K562 (cell line): ENCODE measurements around the gene NSUN6. TPM values are rescaled to one million over a fixed set of nuclear protein-coding genes. Genes with fewer than 3 reads are reported as not detected.
A peak's percentile ranks its signal among the peaks of the same experiment; 100 is the strongest.

Experiments used
- EHMT2 ChIP-seq: fragments of 450-650 bp; IDR thresholded peaks from 2 replicates; pipeline ENCODE4 v1.6.1; 2018; ENCODE audit warnings: antibody characterized with exemption
- FOXA3 ChIP-seq, 2 experiments: fragments of 450-650 bp in 1 of 2; sonication (generic) in 1 of 2; formaldehyde crosslinking; IDR thresholded peaks in 1 of 2; conservative IDR thresholded peaks in 1 of 2; 2 replicates each; pipeline versions ENCODE4 v1.4.0 to v1.8.0; 2020 to 2022; ENCODE audit warnings: mild to moderate bottlenecking in 2 of 2, missing genetic modification reagents in 1 of 2
- JUNB ChIP-seq: fragments of 450-650 bp; formaldehyde crosslinking; conservative IDR thresholded peaks from 2 replicates; pipeline ENCODE4 v1.4.0; 2020; ENCODE audit warnings: mild to moderate bottlenecking
- KAT2B ChIP-seq: IDR thresholded peaks from one replicate; pipeline ENCODE4 v1.6.1; 2012; ENCODE audit warnings: low read depth, mild to moderate bottlenecking, control low read depth, inconsistent platforms, low read length, moderate library complexity
- MEF2A ChIP-seq: IDR thresholded peaks from 2 replicates; pipeline ENCODE4 v1.6.1; 2011; ENCODE audit warnings: low read depth, mild to moderate bottlenecking, low read length, moderate library complexity; ENCODE audit not compliant: control insufficient read depth
- NCOA1 ChIP-seq: fragments of 450-650 bp; IDR thresholded peaks from 2 replicates; pipeline ENCODE4 v1.6.1; 2016; ENCODE audit warnings: low read depth
- NR2F6 ChIP-seq: fragments of 450-650 bp; formaldehyde crosslinking; IDR thresholded peaks from 2 replicates; pipeline ENCODE4 v1.4.0; 2020; ENCODE audit warnings: mild to moderate bottlenecking
- ZNF174 ChIP-seq: fragments of 250-450 bp; sonication (Bioruptor Pico); IDR thresholded peaks from 2 replicates; pipeline ENCODE4 v1.4.0; 2020; ENCODE audit warnings: mild to moderate bottlenecking
- ZNF507 ChIP-seq: conservative IDR thresholded peaks from 2 replicates; pipeline ENCODE4 v1.6.1; 2017; ENCODE audit warnings: missing genetic modification characterization, missing compliant biosample characterization
- polyA plus RNA-seq, 8 experiments: library from polyadenylated mRNA; depleted of rRNA in 4 of 8; stranded (reverse) in 5 of 8; unstranded in 3 of 8; fragments of >200 nt; fragmentation: Nextera tagmentation in 2 of 8; fragmentation: Illumina TruSeq in 1 of 8; extraction: Ambion mirVana in 2 of 8; extraction: Trizol in 1 of 8; gene quantifications; 2 replicates each; pipeline versions ENCODE4 v1.2.1 to v1.2.3, GENCODE V29; 2011 to 2014; ENCODE audit warnings: inconsistent platforms in 1 of 8, missing spikeins in 1 of 8
- total RNA-seq, 7 experiments: library from RNA; depleted of rRNA in 6 of 7; stranded (reverse); fragments of >200 nt in 6 of 7; fragmentation: Illumina TruSeq in 2 of 7; extraction: Trizol in 2 of 7; gene quantifications; 2 replicates each; pipeline versions ENCODE4 v1.2.1 to v1.2.3, GENCODE V29; 2011 to 2021; ENCODE audit warnings: low replicate concordance in 1 of 7
- TF ChIP-seq, protein P1 (sequence below): sonication (generic); formaldehyde crosslinking; IDR thresholded peaks from 2 replicates; pipeline ENCODE4 v1.8.0; 2023; ENCODE audit warnings: missing genetic modification reagents, mild to moderate bottlenecking, borderline replicate concordance
- TF ChIP-seq, protein P2 (sequence below): fragments of 450-650 bp; IDR thresholded peaks from 2 replicates; pipeline ENCODE4 v1.6.1; 2016; ENCODE audit warnings: low read depth
- TF ChIP-seq, protein P3 (sequence below): IDR thresholded peaks from 2 replicates; pipeline ENCODE4 v1.6.1; 2012; ENCODE audit warnings: low read depth, low read length, improper control_type of control experiment, borderline replicate concordance

NSUN6 gene
- total and polyA plus RNA-seq, 9 of the 15 experiments (the other 6 are each of a cell fraction or from before 2014, with no cell fraction given) = 12.5 to 33.1 (median 24.2) TPM

DNA sequence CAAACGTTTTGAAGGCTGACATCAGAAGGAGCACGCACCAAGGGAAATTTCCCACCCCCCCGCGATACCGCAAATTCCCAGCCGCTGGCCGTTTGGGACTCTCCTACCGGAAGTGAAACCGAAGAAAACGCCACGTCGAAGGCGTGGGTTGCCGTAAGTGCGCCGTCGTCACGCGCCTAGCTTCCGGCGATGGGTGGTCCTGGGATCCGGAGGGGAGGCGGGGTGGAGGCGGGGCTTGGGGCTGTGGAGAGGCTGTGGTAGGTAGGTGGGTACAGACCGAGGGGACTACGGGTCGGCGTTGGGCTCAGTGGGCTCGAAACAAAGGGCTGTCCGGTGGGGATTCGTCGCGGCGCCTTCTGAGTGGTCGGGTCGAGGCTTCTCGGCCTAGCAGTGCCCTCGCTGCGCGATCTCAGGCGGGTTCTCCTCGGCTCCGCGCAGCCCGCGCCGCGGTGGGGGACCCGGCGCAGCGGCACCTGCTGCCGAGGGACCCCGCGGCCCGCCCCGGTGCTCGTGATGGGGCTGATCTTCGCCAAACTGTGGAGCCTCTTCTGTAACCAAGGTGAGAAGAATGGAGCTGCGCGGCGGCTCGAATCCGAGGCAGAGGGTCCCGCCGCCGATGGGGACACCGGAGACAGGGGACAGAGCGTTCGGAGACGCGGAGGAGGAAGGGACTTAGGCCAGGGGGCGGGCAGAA lies 7.9 kb upstream of the NSUN6 start, which contains the start of gene ARL5B (continued):
- TF ChIP-seq KAT2B (no peak), NCOA1 (peak; percentile 76), NR2F6 (CRISPR knock-in tag) (no peak), MEF2A (no peak), EHMT2 (no peak), ZNF507 (tag) (no peak), FOXA3 (CRISPR knock-in tag; conservative IDR thresholded peaks at IDR 0.05 in 1 of 2, IDR thresholded peaks at IDR 0.05 in 1 of 2) (no peak), ZNF174 (CRISPR knock-in tag) (no peak), JUNB (CRISPR knock-in tag) (no peak)
- TF ChIP-seq, protein P1, sequence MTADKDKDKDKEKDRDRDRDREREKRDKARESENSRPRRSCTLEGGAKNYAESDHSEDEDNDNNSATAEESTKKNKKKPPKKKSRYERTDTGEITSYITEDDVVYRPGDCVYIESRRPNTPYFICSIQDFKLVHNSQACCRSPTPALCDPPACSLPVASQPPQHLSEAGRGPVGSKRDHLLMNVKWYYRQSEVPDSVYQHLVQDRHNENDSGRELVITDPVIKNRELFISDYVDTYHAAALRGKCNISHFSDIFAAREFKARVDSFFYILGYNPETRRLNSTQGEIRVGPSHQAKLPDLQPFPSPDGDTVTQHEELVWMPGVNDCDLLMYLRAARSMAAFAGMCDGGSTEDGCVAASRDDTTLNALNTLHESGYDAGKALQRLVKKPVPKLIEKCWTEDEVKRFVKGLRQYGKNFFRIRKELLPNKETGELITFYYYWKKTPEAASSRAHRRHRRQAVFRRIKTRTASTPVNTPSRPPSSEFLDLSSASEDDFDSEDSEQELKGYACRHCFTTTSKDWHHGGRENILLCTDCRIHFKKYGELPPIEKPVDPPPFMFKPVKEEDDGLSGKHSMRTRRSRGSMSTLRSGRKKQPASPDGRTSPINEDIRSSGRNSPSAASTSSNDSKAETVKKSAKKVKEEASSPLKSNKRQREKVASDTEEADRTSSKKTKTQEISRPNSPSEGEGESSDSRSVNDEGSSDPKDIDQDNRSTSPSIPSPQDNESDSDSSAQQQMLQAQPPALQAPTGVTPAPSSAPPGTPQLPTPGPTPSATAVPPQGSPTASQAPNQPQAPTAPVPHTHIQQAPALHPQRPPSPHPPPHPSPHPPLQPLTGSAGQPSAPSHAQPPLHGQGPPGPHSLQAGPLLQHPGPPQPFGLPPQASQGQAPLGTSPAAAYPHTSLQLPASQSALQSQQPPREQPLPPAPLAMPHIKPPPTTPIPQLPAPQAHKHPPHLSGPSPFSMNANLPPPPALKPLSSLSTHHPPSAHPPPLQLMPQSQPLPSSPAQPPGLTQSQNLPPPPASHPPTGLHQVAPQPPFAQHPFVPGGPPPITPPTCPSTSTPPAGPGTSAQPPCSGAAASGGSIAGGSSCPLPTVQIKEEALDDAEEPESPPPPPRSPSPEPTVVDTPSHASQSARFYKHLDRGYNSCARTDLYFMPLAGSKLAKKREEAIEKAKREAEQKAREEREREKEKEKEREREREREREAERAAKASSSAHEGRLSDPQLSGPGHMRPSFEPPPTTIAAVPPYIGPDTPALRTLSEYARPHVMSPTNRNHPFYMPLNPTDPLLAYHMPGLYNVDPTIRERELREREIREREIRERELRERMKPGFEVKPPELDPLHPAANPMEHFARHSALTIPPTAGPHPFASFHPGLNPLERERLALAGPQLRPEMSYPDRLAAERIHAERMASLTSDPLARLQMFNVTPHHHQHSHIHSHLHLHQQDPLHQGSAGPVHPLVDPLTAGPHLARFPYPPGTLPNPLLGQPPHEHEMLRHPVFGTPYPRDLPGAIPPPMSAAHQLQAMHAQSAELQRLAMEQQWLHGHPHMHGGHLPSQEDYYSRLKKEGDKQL (CRISPR knock-in tag) = no peak
- TF ChIP-seq, protein P2, sequence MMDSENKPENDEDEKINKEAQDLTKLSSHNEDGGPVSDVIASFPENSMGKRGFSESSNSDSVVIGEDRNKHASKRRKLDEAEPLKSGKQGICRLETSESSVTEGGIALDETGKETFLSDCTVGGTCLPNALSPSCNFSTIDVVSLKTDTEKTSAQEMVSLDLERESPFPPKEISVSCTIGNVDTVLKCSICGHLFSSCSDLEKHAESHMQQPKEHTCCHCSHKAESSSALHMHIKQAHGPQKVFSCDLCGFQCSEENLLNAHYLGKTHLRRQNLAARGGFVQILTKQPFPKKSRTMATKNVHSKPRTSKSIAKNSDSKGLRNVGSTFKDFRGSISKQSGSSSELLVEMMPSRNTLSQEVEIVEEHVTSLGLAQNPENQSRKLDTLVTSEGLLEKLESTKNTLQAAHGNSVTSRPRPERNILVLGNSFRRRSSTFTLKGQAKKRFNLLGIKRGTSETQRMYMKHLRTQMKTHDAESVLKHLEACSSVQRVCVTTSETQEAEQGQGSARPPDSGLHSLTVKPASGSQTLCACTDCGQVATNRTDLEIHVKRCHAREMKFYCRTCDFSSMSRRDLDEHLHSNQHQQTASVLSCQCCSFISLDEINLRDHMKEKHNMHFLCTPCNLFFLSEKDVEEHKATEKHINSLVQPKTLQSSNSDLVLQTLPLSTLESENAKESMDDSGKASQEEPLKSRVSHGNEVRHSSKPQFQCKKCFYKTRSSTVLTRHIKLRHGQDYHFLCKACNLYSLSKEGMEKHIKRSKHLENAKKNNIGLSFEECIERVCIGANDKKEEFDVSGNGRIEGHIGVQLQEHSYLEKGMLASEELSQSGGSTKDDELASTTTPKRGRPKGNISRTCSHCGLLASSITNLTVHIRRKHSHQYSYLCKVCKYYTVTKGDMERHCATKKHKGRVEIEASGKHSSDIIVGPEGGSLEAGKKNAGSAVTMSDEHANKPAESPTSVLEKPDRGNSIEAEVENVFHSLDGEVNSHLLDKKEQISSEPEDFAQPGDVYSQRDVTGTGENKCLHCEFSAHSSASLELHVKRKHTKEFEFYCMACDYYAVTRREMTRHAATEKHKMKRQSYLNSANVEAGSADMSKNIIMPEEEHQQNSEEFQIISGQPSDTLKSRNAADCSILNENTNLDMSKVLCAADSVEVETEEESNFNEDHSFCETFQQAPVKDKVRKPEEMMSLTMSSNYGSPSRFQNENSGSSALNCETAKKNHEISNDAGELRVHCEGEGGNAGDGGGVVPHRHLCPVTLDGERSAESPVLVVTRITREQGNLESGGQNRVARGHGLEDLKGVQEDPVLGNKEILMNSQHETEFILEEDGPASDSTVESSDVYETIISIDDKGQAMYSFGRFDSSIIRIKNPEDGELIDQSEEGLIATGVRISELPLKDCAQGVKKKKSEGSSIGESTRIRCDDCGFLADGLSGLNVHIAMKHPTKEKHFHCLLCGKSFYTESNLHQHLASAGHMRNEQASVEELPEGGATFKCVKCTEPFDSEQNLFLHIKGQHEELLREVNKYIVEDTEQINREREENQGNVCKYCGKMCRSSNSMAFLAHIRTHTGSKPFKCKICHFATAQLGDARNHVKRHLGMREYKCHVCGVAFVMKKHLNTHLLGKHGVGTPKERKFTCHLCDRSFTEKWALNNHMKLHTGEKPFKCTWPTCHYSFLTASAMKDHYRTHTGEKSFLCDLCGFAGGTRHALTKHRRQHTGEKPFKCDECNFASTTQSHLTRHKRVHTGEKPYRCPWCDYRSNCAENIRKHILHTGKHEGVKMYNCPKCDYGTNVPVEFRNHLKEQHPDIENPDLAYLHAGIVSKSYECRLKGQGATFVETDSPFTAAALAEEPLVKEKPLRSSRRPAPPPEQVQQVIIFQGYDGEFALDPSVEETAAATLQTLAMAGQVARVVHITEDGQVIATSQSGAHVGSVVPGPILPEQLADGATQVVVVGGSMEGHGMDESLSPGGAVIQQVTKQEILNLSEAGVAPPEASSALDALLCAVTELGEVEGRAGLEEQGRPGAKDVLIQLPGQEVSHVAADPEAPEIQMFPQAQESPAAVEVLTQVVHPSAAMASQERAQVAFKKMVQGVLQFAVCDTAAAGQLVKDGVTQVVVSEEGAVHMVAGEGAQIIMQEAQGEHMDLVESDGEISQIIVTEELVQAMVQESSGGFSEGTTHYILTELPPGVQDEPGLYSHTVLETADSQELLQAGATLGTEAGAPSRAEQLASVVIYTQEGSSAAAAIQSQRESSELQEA = peak; percentile 91
- TF ChIP-seq, protein P3, sequence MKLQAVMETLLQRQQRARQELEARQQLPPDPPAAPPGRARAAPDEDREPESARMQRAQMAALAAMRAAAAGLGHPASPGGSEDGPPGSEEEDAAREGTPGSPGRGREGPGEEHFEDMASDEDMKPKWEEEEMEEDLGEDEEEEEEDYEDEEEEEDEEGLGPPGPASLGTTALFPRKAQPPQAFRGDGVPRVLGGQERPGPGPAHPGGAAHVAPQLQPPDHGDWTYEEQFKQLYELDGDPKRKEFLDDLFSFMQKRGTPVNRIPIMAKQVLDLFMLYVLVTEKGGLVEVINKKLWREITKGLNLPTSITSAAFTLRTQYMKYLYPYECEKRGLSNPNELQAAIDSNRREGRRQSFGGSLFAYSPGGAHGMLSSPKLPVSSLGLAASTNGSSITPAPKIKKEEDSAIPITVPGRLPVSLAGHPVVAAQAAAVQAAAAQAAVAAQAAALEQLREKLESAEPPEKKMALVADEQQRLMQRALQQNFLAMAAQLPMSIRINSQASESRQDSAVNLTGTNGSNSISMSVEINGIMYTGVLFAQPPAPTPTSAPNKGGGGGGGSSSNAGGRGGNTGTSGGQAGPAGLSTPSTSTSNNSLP = peak; percentile 27; the same call in 1 of the 2 replicates
